ENCODE data around the gene WASF2.

GRCh38 chr1:27364696-27365371, 125.1 kb downstream of the WASF2 start:
- no peak for TF ChIP-seq CTCF (conservative IDR thresholded peaks at IDR 0.05; ENCODE audit: low read depth, low read length)
- no peak for TF ChIP-seq MXI1 (IDR thresholded peaks at IDR 0.05; ENCODE audit: borderline replicate concordance, low read depth, low read length)
- TF ChIP-seq RAD21 (IDR thresholded peaks at IDR 0.05; ENCODE audit: low read length), result no peak
- TF ChIP-seq RFX5 (IDR thresholded peaks at IDR 0.05; ENCODE audit: low read depth, low read length), result no peak
- TF ChIP-seq POLR2A (IDR thresholded peaks at IDR 0.05; ENCODE audit: low read depth, low read length), result no peak
- no peak for TF ChIP-seq SMC3 (IDR thresholded peaks at IDR 0.05; ENCODE audit: low read depth, low read length)
- no peak for TF ChIP-seq CHD1 (IDR thresholded peaks at IDR 0.05; ENCODE audit: low read depth, low read length)
- TF ChIP-seq, protein P1, sequence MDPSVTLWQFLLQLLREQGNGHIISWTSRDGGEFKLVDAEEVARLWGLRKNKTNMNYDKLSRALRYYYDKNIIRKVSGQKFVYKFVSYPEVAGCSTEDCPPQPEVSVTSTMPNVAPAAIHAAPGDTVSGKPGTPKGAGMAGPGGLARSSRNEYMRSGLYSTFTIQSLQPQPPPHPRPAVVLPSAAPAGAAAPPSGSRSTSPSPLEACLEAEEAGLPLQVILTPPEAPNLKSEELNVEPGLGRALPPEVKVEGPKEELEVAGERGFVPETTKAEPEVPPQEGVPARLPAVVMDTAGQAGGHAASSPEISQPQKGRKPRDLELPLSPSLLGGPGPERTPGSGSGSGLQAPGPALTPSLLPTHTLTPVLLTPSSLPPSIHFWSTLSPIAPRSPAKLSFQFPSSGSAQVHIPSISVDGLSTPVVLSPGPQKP (IDR thresholded peaks at IDR 0.05; ENCODE audit: borderline replicate concordance, low read depth, low read length), result no peak
- TF ChIP-seq NFE2L2 (IDR thresholded peaks at IDR 0.05; ENCODE audit: low read depth, low read length), result no peak
- no peak for TF ChIP-seq MAFK (IDR thresholded peaks at IDR 0.05; ENCODE audit: low read depth, low read length)
